Left ventricle myocardium inferior (tissue), 1 donor: ENCODE measurements around the gene LRFN3. TPM values are rescaled to one million over a fixed set of nuclear protein-coding genes. Genes with fewer than 3 reads are reported as not detected.
"Not testable (repeated sequence)": the region's sequence is repeated elsewhere in the genome, so short reads cannot be mapped to it uniquely, and the experiment has no call there.

Experiments
- DNase-seq: peaks from one replicate; pipeline ENCODE4 v3.0.0-alpha.2; 2020
- H3K27ac ChIP-seq: fragments of 200-600 bp; replicated peaks from 2 replicates; pipeline ENCODE4 v1.8.0; 2021
- H3K27me3 ChIP-seq: fragments of 200-600 bp; 2 replicates; pipeline ENCODE4 v1.8.0; 2021; ENCODE audit warnings: low read depth
- H3K36me3 ChIP-seq: fragments of 200-600 bp; 2 replicates; pipeline ENCODE4 v1.8.0; 2021
- H3K4me1 ChIP-seq: fragments of 200-600 bp; 2 replicates; pipeline ENCODE4 v1.8.0; 2021
- H3K4me3 ChIP-seq: fragments of 200-600 bp; 2 replicates; pipeline ENCODE4 v1.8.0; 2021; ENCODE audit warnings: mild to moderate bottlenecking, moderate library complexity
- H3K9me3 ChIP-seq: fragments of 200-600 bp; replicated peaks from 2 replicates; pipeline ENCODE4 v1.8.0; 2021
- CTCF ChIP-seq: fragments of 200-600 bp; IDR thresholded peaks from 2 replicates; pipeline ENCODE4 v1.8.0; 2021; ENCODE audit warnings: antibody characterized with exemption, mild to moderate bottlenecking, borderline replicate concordance
- intact Hi-C: fragments of 100-400 bp; cut with micrococcal nuclease; formaldehyde crosslinking; loops from one replicate; pipeline ENCODE4 v1.11.0; 2022
- total RNA-seq: library from RNA; stranded (reverse); fragmentation: NEBNext Ultra II Directional; extraction: Animal tissue kit (Norgen Biotek cat#: 25700); gene quantifications from one replicate; pipeline ENCODE4 v1.2.1, GENCODE V29; 2021
- donor health status: DM: no; HTN: yes; CAD: no; lungs with severe emphysema.

The LRFN3 gene
- total RNA-seq, 1 donor from 2014 or later: 7.1 TPM

- no peak for DNase-seq
- H3K4me1 ChIP-seq: no peaks in the 10 kb centered on the region
Measured at GRCh38 chr19:35909684-35910035, 26.5 kb upstream of the LRFN3 start.

GRCh38 chr19:35910355-35910754, 25.8 kb upstream of the LRFN3 start:
- peaks cover 40% of the 10 kb centered on the region for H3K27me3 ChIP-seq
- H3K27ac ChIP-seq, H3K4me1 ChIP-seq, H3K36me3 ChIP-seq, DNase-seq, H3K9me3 ChIP-seq, H3K4me3 ChIP-seq, intact Hi-C loops: not testable (repeated sequence)

More at GRCh38 chr19:35909684-35910035, 26.5 kb upstream of the LRFN3 start:
- intact Hi-C loops: no loop called here
- no peak for TF ChIP-seq CTCF
- no peak overlapping the region for H3K4me3 ChIP-seq
- peaks cover 36% of the 10 kb centered on the region for H3K27me3 ChIP-seq
- H3K36me3 ChIP-seq: no peaks in the 10 kb centered on the region
- peak overlapping the region; percentile 50 for H3K27ac ChIP-seq
- no peaks in the 10 kb centered on the region for H3K9me3 ChIP-seq

GRCh38 chr19:35911173-35911572, 25.0 kb upstream of the LRFN3 start:
- TF ChIP-seq CTCF: no peak
- Histone ChIP-seq H3K36me3 (no peaks in the 10 kb centered on the region), H3K4me3 (no peak overlapping the region), H3K27ac (no peak overlapping the region), H3K4me1 (no peaks in the 10 kb centered on the region), H3K27me3 (peaks cover 45% of the 10 kb centered on the region), H3K9me3 (no peaks in the 10 kb centered on the region)
- intact Hi-C loops: no loop called here
- no peak for DNase-seq

- Histone ChIP-seq H3K27ac (no peak overlapping the region), H3K4me1 (no peaks in the 10 kb centered on the region), H3K36me3 (no peaks in the 10 kb centered on the region), H3K9me3 (no peaks in the 10 kb centered on the region), H3K4me3 (no peak overlapping the region), H3K27me3 (peaks cover 51% of the 10 kb centered on the region)
- no peak for TF ChIP-seq CTCF
- intact Hi-C loops: no loop called here
- no peak for DNase-seq
Measured at GRCh38 chr19:35911790-35912189, 24.4 kb upstream of the LRFN3 start.

GRCh38 chr19:35913589-35913988, 22.6 kb upstream of the LRFN3 start:
- Histone ChIP-seq H3K27me3 (peaks cover 51% of the 10 kb centered on the region), H3K4me1 (no peaks in the 10 kb centered on the region), H3K27ac (no peak overlapping the region), H3K4me3 (no peak overlapping the region), H3K9me3 (no peaks in the 10 kb centered on the region), H3K36me3 (no peaks in the 10 kb centered on the region)
- TF ChIP-seq CTCF: no peak
- DNase-seq: no peak
- intact Hi-C loops: no loop called here

- Histone ChIP-seq H3K4me1 (no peaks in the 10 kb centered on the region), H3K27ac (no peak overlapping the region), H3K4me3 (no peak overlapping the region), H3K36me3 (no peaks in the 10 kb centered on the region), H3K9me3 (no peaks in the 10 kb centered on the region), H3K27me3 (peaks cover 49% of the 10 kb centered on the region)
- no peak for DNase-seq
- intact Hi-C loops: no loop called here
- no peak for TF ChIP-seq CTCF
Measured at GRCh38 chr19:35915443-35915842, 20.7 kb upstream of the LRFN3 start.
